Keratinocyte (primary cell): Measurements from ENCODE around the gene SLC5A5. TPM values are rescaled to one million over a fixed set of nuclear protein-coding genes. Genes with fewer than 3 reads are reported as not detected.

Source experiments
- DNase-seq: peaks from one replicate; pipeline ENCODE4 v3.0.0-alpha.2; 2011; ENCODE audit warnings: low read depth, missing footprints, low spot score
- FAIRE-seq: peaks from 2 replicates; lab custom pipeline; 2011; peaks lifted over from hg19 to GRCh38; lab: Jason Lieb, UNC
- H2AFZ ChIP-seq: 2 replicates; pipeline ENCODE4 v1.6.0; 2012; ENCODE audit warnings: low read length, control low read depth, inconsistent platforms; ENCODE audit not compliant: control insufficient read depth
- H3K27ac ChIP-seq: 2 replicates; pipeline ENCODE4 v1.5.1; 2011; ENCODE audit warnings: low read length; ENCODE audit not compliant: control insufficient read depth, insufficient read depth
- H3K27me3 ChIP-seq: 3 replicates; pipeline ENCODE4 v1.6.0; 2011; ENCODE audit warnings: low read length; ENCODE audit not compliant: control insufficient read depth, insufficient read depth; ENCODE audit errors: extremely low read depth
- H3K36me3 ChIP-seq, 2 experiments: 2 replicates in 1 of 2; 3 replicates in 1 of 2; pipeline ENCODE4 v1.5.1; 2011; ENCODE audit warnings: low read length in 2 of 2, mild to moderate bottlenecking in 1 of 2; ENCODE audit not compliant: control insufficient read depth in 2 of 2, insufficient read depth in 2 of 2; ENCODE audit errors: extremely low read depth in 1 of 2
- H3K4me1 ChIP-seq: 3 replicates; pipeline ENCODE4 v1.5.1; 2011; ENCODE audit warnings: low read length; ENCODE audit not compliant: control insufficient read depth, insufficient read depth; ENCODE audit errors: extremely low read depth
- H3K4me2 ChIP-seq: 3 replicates; pipeline ENCODE4 v1.6.0; 2011; ENCODE audit warnings: low read depth, low read length; ENCODE audit not compliant: control insufficient read depth, insufficient read depth; ENCODE audit errors: extremely low read depth
- H3K4me3 ChIP-seq, 3 experiments: fragments of 200-600 bp in 1 of 3; sonication (generic) in 1 of 3; 2 replicates in 2 of 3; 3 replicates in 1 of 3; pipeline ENCODE4 v1.5.1; 2011 to 2016; ENCODE audit warnings: low read length in 3 of 3, mild to moderate bottlenecking in 3 of 3, control low read depth in 2 of 3, inconsistent platforms in 1 of 3, low read depth in 1 of 3, mixed read lengths in 1 of 3, mixed run types in 1 of 3, moderate library complexity in 1 of 3; ENCODE audit not compliant: control insufficient read depth in 2 of 3, insufficient read depth in 2 of 3; ENCODE audit errors: extremely low read depth in 1 of 3
- H3K79me2 ChIP-seq: 2 replicates; pipeline ENCODE4 v1.6.0; 2012; ENCODE audit warnings: low read length; ENCODE audit not compliant: control insufficient read depth, insufficient read depth
- H3K9ac ChIP-seq: 3 replicates; pipeline ENCODE4 v1.6.0; 2011; ENCODE audit warnings: low read length; ENCODE audit not compliant: control insufficient read depth, insufficient read depth; ENCODE audit errors: extremely low read depth
- H3K9me1 ChIP-seq: 3 replicates; pipeline ENCODE4 v1.6.0; 2011; ENCODE audit warnings: low read length; ENCODE audit not compliant: control insufficient read depth, insufficient read depth; ENCODE audit errors: extremely low read depth
- H3K9me3 ChIP-seq: 2 replicates; pipeline ENCODE4 v1.5.1; 2012; ENCODE audit warnings: low read depth, low read length; ENCODE audit not compliant: control insufficient read depth
- H4K20me1 ChIP-seq: 3 replicates; pipeline ENCODE4 v1.6.0; 2011; ENCODE audit warnings: low read length; ENCODE audit not compliant: control insufficient read depth, insufficient read depth; ENCODE audit errors: extremely low read depth
- CTCF ChIP-seq, 3 experiments: IDR thresholded peaks in 1 of 3; conservative IDR thresholded peaks in 1 of 3; optimal IDR thresholded peaks in 1 of 3; 2 replicates in 2 of 3; 3 replicates in 1 of 3; pipeline versions ENCODE3 to v1.5.1; 2011; ENCODE audit warnings: low read length in 3 of 3, mild to moderate bottlenecking in 3 of 3, moderate library complexity in 2 of 3, control low read depth in 1 of 3, inconsistent platforms in 1 of 3; ENCODE audit not compliant: insufficient read depth in 2 of 3; ENCODE audit errors: extremely low read depth in 1 of 3
- EZH2 ChIP-seq: IDR thresholded peaks from one replicate; pipeline ENCODE4 v1.6.1; 2012; ENCODE audit warnings: inconsistent platforms, mild to moderate bottlenecking, low read length, moderate library complexity
- dilution Hi-C: fragments of 300-500 bp; cut with MboI; formaldehyde crosslinking; loops from one replicate; pipeline ENCODE4 v1.7.0; 2020; ENCODE audit warnings: low sequenced_read_pairs; ENCODE audit not compliant: extremely low pct_ligation_motif_present
- polyA plus RNA-seq, 5 experiments: library from polyadenylated mRNA; depleted of rRNA in 3 of 5; stranded (reverse) in 3 of 5; stranded (forward) in 1 of 5; unstranded in 1 of 5; fragments of >200 nt; gene quantifications; 1 replicate in 1 of 5; 2 replicates in 3 of 5; 3 replicates in 1 of 5; pipeline versions ENCODE4 v1.2.1 to v1.2.3, GENCODE V29; 2011 to 2012; ENCODE audit warnings: missing spikeins in 2 of 5, low read depth in 1 of 5, low replicate concordance in 1 of 5

Gene SLC5A5
- polyA plus RNA-seq, 1 donor (not counting 4 experiments of a cell fraction or from before 2014, with no cell fraction given) = not detected

- FAIRE-seq = no peak
- Histone ChIP-seq H2AFZ (no peak overlapping the region), H3K9me3 (no peaks in the 10 kb centered on the region), H3K4me3 (no peak overlapping the region), H3K79me2 (no peaks in the 10 kb centered on the region), H3K9me1 (no peaks in the 10 kb centered on the region), H4K20me1 (peaks cover 5% of the 10 kb centered on the region), H3K4me1 (no peaks in the 10 kb centered on the region), H3K27ac (no peak overlapping the region), H3K4me2 (no peak overlapping the region), H3K36me3 (no peaks in the 10 kb centered on the region), H3K27me3 (no peaks in the 10 kb centered on the region), H3K9ac (no peak overlapping the region)
- TF ChIP-seq EZH2 (no peak), CTCF (optimal IDR thresholded peaks at IDR 0.05 in 1 of 3, IDR thresholded peaks at IDR 0.05 in 1 of 3, conservative IDR thresholded peaks at IDR 0.05 in 1 of 3; ENCODE audit: extremely low read depth in 1 of 3, insufficient read depth in 2 of 3, low read length in 3 of 3) (no peak)
- DNase-seq = no peak
- dilution Hi-C loops = no loop called here
These were observed 16.5 kb downstream of the SLC5A5 start for GRCh38 chr19:17888260-17888659.

GRCh38 chr19:17889609-17890214 is 18.0 kb downstream of the SLC5A5 start:
- DNase-seq = no peak
- Histone ChIP-seq H3K4me2 (no peak overlapping the region), H3K9me3 (no peaks in the 10 kb centered on the region), H3K79me2 (no peaks in the 10 kb centered on the region), H4K20me1 (peaks cover 5% of the 10 kb centered on the region), H3K4me1 (no peaks in the 10 kb centered on the region), H2AFZ (no peak overlapping the region), H3K36me3 (no peaks in the 10 kb centered on the region), H3K4me3 (no peak overlapping the region), H3K9me1 (no peaks in the 10 kb centered on the region), H3K27me3 (no peaks in the 10 kb centered on the region), H3K27ac (no peak overlapping the region), H3K9ac (no peak overlapping the region)
- TF ChIP-seq CTCF (optimal IDR thresholded peaks at IDR 0.05 in 1 of 3, IDR thresholded peaks at IDR 0.05 in 1 of 3, conservative IDR thresholded peaks at IDR 0.05 in 1 of 3; ENCODE audit: extremely low read depth in 1 of 3, insufficient read depth in 2 of 3, low read length in 3 of 3) (no peak), EZH2 (no peak)
- dilution Hi-C loops = no loop called here
- FAIRE-seq = no peak
